Retinal pigment epithelial cell (primary cell): ENCODE results near the gene DXO.

Source experiments
- DNase-seq: peaks from one replicate; pipeline ENCODE4 v3.0.0-alpha.2; 2010; ENCODE audit warnings: low read depth
- H3K4me3 ChIP-seq: 2 replicates; pipeline ENCODE4 v1.5.1; 2011; ENCODE audit warnings: mild to moderate bottlenecking, low read length, control low read depth, moderate library complexity
- CTCF ChIP-seq: conservative IDR thresholded peaks from 2 replicates; pipeline ENCODE4 v1.5.1; 2011; ENCODE audit warnings: low read depth, low read length, control low read depth, inconsistent platforms

The DXO gene

GRCh38 chr6:31927242-31927862 is 44.6 kb downstream of the DXO start, which contains the start of gene C2:
C2 (plus strand) TSS chr6:31927717; CDS start chr6:31927753, 36 bp downstream.
- H3K4me3 ChIP-seq: no peak within 1 kb of the TSS

GRCh38 chr6:31922942-31923341 is 49.0 kb downstream of the DXO start:
- DNase-seq: no peak

More at GRCh38 chr6:31927242-31927862, 44.6 kb downstream of the DXO start, which contains the start of gene C2:
- DNase-seq: no peak
- no peak for TF ChIP-seq CTCF

GRCh38 chr6:31920811-31921210 is 51.1 kb downstream of the DXO start:
- H3K4me3 ChIP-seq: no peak overlapping the region
- DNase-seq: no peak
- TF ChIP-seq CTCF: no peak

More at GRCh38 chr6:31922942-31923341, 49.0 kb downstream of the DXO start:
- peak; percentile 24 for TF ChIP-seq CTCF
- no peak overlapping the region for H3K4me3 ChIP-seq
